Endodermal cell (in vitro differentiated cells): ENCODE data around the gene WDR26. TPM values are rescaled to one million over a fixed set of nuclear protein-coding genes. Genes with fewer than 3 reads are reported as not detected.

Experiments used
- DNase-seq: peaks from one replicate; pipeline ENCODE4 v3.0.0-alpha.2; 2017
- H3K27ac ChIP-seq: 2 replicates; pipeline ENCODE4 v1.5.1; 2013; ENCODE audit warnings: mild to moderate bottlenecking, low read depth, low read length, moderate library complexity
- H3K27me3 ChIP-seq: 2 replicates; pipeline ENCODE4 v1.6.1; 2013; ENCODE audit warnings: mild to moderate bottlenecking, low read length, moderate library complexity; ENCODE audit not compliant: insufficient read depth, control insufficient read depth, poor library complexity, severe bottlenecking
- H3K36me3 ChIP-seq: 2 replicates; pipeline ENCODE4 v1.7.0; 2013; ENCODE audit warnings: mild to moderate bottlenecking, low read length, moderate library complexity; ENCODE audit not compliant: control insufficient read depth, insufficient read depth
- H3K4me1 ChIP-seq: one replicate; pipeline ENCODE4 v1.7.0; 2013; ENCODE audit warnings: low read length; ENCODE audit not compliant: control insufficient read depth, insufficient read depth
- H3K4me3 ChIP-seq: 2 replicates; pipeline ENCODE4 v1.5.1; 2013; ENCODE audit warnings: mild to moderate bottlenecking, low read length, moderate library complexity
- H3K9ac ChIP-seq: 2 replicates; pipeline ENCODE4 v1.6.1; 2013; ENCODE audit warnings: mild to moderate bottlenecking, low read length, moderate library complexity; ENCODE audit not compliant: poor library complexity, severe bottlenecking; ENCODE audit errors: extremely low read depth
- H3K9me3 ChIP-seq: 2 replicates; pipeline ENCODE4 v1.6.1; 2013; ENCODE audit warnings: mild to moderate bottlenecking, low read length, moderate library complexity; ENCODE audit not compliant: control insufficient read depth
- H3K27ac Mint-ChIP-seq: 2 replicates; pipeline ENCODE4 v1.8.0; 2020; ENCODE audit warnings: mixed read lengths
- H3K27me3 Mint-ChIP-seq: 2 replicates; pipeline ENCODE4 v1.8.0; 2021; ENCODE audit warnings: mild to moderate bottlenecking, mixed read lengths; ENCODE audit not compliant: insufficient read depth
- H3K36me3 Mint-ChIP-seq: 2 replicates; pipeline ENCODE4 v1.8.0; 2020; ENCODE audit warnings: low read depth, mixed read lengths
- H3K4me1 Mint-ChIP-seq: 2 replicates; pipeline ENCODE4 v1.8.0; 2020; ENCODE audit warnings: mixed read lengths
- H3K4me3 Mint-ChIP-seq: 2 replicates; pipeline ENCODE4 v1.8.0; 2020; ENCODE audit warnings: mild to moderate bottlenecking, moderate library complexity, mixed read lengths
- H3K9me3 Mint-ChIP-seq: 2 replicates; pipeline ENCODE4 v1.8.0; 2020; ENCODE audit warnings: mild to moderate bottlenecking, mixed read lengths
- CTCF ChIP-seq: fragments of 200-600 bp; sonication (generic); conservative IDR thresholded peaks from 2 replicates; pipeline ENCODE4 v1.5.0; 2021; ENCODE audit warnings: antibody characterized with exemption, mild to moderate bottlenecking
- WGBS, 2 experiments: methylation state at CpG; one replicate each; pipeline versions ENCODE4 v1.1.5 to v1.1.7; 2013; ENCODE audit warnings: missing lambda C conversion rate in 2 of 2, mixed read lengths in 1 of 2; ENCODE audit not compliant: insufficient coverage in 1 of 2, insufficient read length in 1 of 2; 5-methylcytosine and 5-hydroxymethylcytosine counted together
- total RNA-seq, 2 donors: library from RNA; stranded (reverse); fragmentation: NEBNext Ultra II Directional in 1 of 2; extraction: Animal tissue kit (Norgen Biotek cat#: 25700) in 1 of 2; gene quantifications; 2 replicates in 1 of 2; 3 replicates in 1 of 2; pipeline ENCODE4 v1.2.1, GENCODE V29; 2021

WDR26 gene
- total RNA-seq, 2 donors from 2014 or later: 75.9 to 79.0 TPM

- Mint-ChIP-seq H3K27ac (no peak overlapping the region), H3K4me3 (no peak overlapping the region), H3K36me3 (peaks cover 3% of the 10 kb centered on the region), H3K4me1 (no peaks in the 10 kb centered on the region), H3K9me3 (no peaks in the 10 kb centered on the region), H3K27me3 (no peaks in the 10 kb centered on the region)
- WGBS, 2 experiments: 92 to 93% methylated on average over 5 to 7 of the region's 8 CpGs
- Histone ChIP-seq H3K9ac (no peak overlapping the region), H3K27ac (no peak overlapping the region), H3K9me3 (no peaks in the 10 kb centered on the region), H3K27me3 (no peaks in the 10 kb centered on the region), H3K36me3 (no peaks in the 10 kb centered on the region), H3K4me1 (no peaks in the 10 kb centered on the region), H3K4me3 (no peak overlapping the region)
- no peak for DNase-seq
- no peak for TF ChIP-seq CTCF
These were observed 13.9 kb upstream of the WDR26 start for GRCh38 chr1:224448453-224449017.

GRCh38 chr1:224447971-224448370 is 13.4 kb upstream of the WDR26 start:
- Mint-ChIP-seq H3K9me3 (no peaks in the 10 kb centered on the region), H3K36me3 (peaks cover 3% of the 10 kb centered on the region), H3K27ac (no peak overlapping the region), H3K27me3 (no peaks in the 10 kb centered on the region), H3K4me3 (no peak overlapping the region), H3K4me1 (no peaks in the 10 kb centered on the region)
- no peak for TF ChIP-seq CTCF
- Histone ChIP-seq H3K4me1 (no peaks in the 10 kb centered on the region), H3K27me3 (no peaks in the 10 kb centered on the region), H3K9ac (no peak overlapping the region), H3K9me3 (no peaks in the 10 kb centered on the region), H3K36me3 (no peaks in the 10 kb centered on the region), H3K27ac (no peak overlapping the region), H3K4me3 (no peak overlapping the region)
- 96 to 100% methylated on average over 3 of the region's 3 CpGs for WGBS, 2 experiments
- no peak for DNase-seq

- H3K9me3 ChIP-seq: no peaks in the 10 kb centered on the region
- Mint-ChIP-seq H3K36me3 (peaks cover 3% of the 10 kb centered on the region), H3K9me3 (no peaks in the 10 kb centered on the region), H3K4me1 (no peaks in the 10 kb centered on the region), H3K27me3 (no peaks in the 10 kb centered on the region), H3K4me3 (no peak overlapping the region), H3K27ac (no peak overlapping the region)
- H3K4me1 ChIP-seq: no peaks in the 10 kb centered on the region
- H3K4me3 ChIP-seq: no peak overlapping the region
- WGBS, 2 experiments: 90 to 100% methylated on average over 1 to 2 of the region's 2 CpGs
- no peak overlapping the region for H3K9ac ChIP-seq
- no peaks in the 10 kb centered on the region for H3K27me3 ChIP-seq
- TF ChIP-seq CTCF: no peak
- DNase-seq: no peak
- no peaks in the 10 kb centered on the region for H3K36me3 ChIP-seq
- H3K27ac ChIP-seq: no peak overlapping the region
These were observed 12.7 kb upstream of the WDR26 start for GRCh38 chr1:224447251-224447650.
